SU-DHL-6 (cell line): Measurements from ENCODE around the gene RHOT2.

ENCODE experiments used
- H2AFZ ChIP-seq: fragments of 200-600 bp; sonication (generic); 2 replicates; pipeline ENCODE4 v1.6.1; 2014; ENCODE audit warnings: low read depth, mild to moderate bottlenecking, moderate library complexity, mixed read lengths, antibody characterized with exemption, low read length; ENCODE audit not compliant: severe bottlenecking
- H3F3A ChIP-seq: fragments of 200-600 bp; shearing (Covaris generic); 2 replicates; pipeline ENCODE4 v1.6.0; 2016; ENCODE audit warnings: antibody characterized with exemption, mild to moderate bottlenecking; ENCODE audit not compliant: insufficient read depth
- H3K27ac ChIP-seq: fragments of 200-600 bp; sonication (generic); 2 replicates; pipeline ENCODE4 v1.5.1; 2016; ENCODE audit warnings: low read depth, mild to moderate bottlenecking, low read length, moderate library complexity, mixed read lengths
- H3K27me3 ChIP-seq: fragments of 200-600 bp; sonication (generic), shearing (Covaris generic); 2 replicates; pipeline ENCODE4 v1.6.0; 2014; ENCODE audit warnings: mild to moderate bottlenecking, low read length
- H3K36me3 ChIP-seq: fragments of 200-600 bp; sonication (generic); 2 replicates; pipeline ENCODE4 v1.6.1; 2014; ENCODE audit warnings: mild to moderate bottlenecking, low read length, mixed read lengths
- H3K4me2 ChIP-seq: fragments of 300-600, 200-600 bp; shearing (Covaris generic), sonication (generic); 2 replicates; pipeline ENCODE4 v1.6.0; 2014; ENCODE audit warnings: low read length, low read depth, mild to moderate bottlenecking; ENCODE audit not compliant: poor library complexity, severe bottlenecking
- H3K4me3 ChIP-seq: fragments of 200-600 bp; sonication (generic); 2 replicates; pipeline ENCODE4 v1.5.1; 2014; ENCODE audit warnings: antibody characterized with exemption, low read length, mild to moderate bottlenecking, mixed read lengths; ENCODE audit not compliant: insufficient read depth, poor library complexity, severe bottlenecking
- H3K79me2 ChIP-seq: fragments of 200-600 bp; sonication (generic); 2 replicates; pipeline ENCODE4 v1.6.1; 2014; ENCODE audit warnings: mild to moderate bottlenecking, low read length, moderate library complexity; ENCODE audit not compliant: insufficient read depth
- H3K9ac ChIP-seq: fragments of 200-600 bp; sonication (generic); 2 replicates; pipeline ENCODE4 v1.7.0; 2014; ENCODE audit warnings: mild to moderate bottlenecking, low read length
- H3K9me2 ChIP-seq: fragments of 200-600 bp; sonication (generic); replicated peaks from 2 replicates; pipeline ENCODE4 v1.6.1; 2014; ENCODE audit warnings: low read length; ENCODE audit not compliant: insufficient read depth
- H3K9me3 ChIP-seq: fragments of 200-600 bp; sonication (generic); 2 replicates; pipeline ENCODE4 v1.6.1; 2014; ENCODE audit warnings: low read length, mixed read lengths; ENCODE audit not compliant: insufficient read depth
- H4K20me1 ChIP-seq: fragments of 200-600 bp; sonication (generic); 2 replicates; pipeline ENCODE4 v1.6.1; 2014; ENCODE audit warnings: low read depth, mild to moderate bottlenecking, antibody characterized with exemption, low read length, moderate library complexity, mixed read lengths
- EZH2phosphoT487 ChIP-seq: fragments of 200-600 bp; sonication (generic), shearing (Covaris generic); conservative IDR thresholded peaks from 2 replicates; pipeline ENCODE4 v1.6.1; 2018; ENCODE audit warnings: mild to moderate bottlenecking, antibody characterized with exemption, low read length, moderate library complexity, mixed read lengths
- TF ChIP-seq, protein P1 (sequence below): fragments of 200-600 bp; sonication (generic); IDR thresholded peaks from one replicate; pipeline ENCODE4 v1.5.1; 2017; ENCODE audit warnings: antibody characterized with exemption, mild to moderate bottlenecking, low read length, moderate library complexity; ENCODE audit not compliant: insufficient read depth, poor library complexity, severe bottlenecking

The RHOT2 gene

GRCh38 chr16:667113-667779, 686 bp upstream of the RHOT2 start:
- peak overlapping the region; percentile 96 for H3K9ac ChIP-seq
- no peaks in the 10 kb centered on the region for H3K36me3 ChIP-seq
- H4K20me1 ChIP-seq = no peaks in the 10 kb centered on the region
- TF ChIP-seq, protein P1, sequence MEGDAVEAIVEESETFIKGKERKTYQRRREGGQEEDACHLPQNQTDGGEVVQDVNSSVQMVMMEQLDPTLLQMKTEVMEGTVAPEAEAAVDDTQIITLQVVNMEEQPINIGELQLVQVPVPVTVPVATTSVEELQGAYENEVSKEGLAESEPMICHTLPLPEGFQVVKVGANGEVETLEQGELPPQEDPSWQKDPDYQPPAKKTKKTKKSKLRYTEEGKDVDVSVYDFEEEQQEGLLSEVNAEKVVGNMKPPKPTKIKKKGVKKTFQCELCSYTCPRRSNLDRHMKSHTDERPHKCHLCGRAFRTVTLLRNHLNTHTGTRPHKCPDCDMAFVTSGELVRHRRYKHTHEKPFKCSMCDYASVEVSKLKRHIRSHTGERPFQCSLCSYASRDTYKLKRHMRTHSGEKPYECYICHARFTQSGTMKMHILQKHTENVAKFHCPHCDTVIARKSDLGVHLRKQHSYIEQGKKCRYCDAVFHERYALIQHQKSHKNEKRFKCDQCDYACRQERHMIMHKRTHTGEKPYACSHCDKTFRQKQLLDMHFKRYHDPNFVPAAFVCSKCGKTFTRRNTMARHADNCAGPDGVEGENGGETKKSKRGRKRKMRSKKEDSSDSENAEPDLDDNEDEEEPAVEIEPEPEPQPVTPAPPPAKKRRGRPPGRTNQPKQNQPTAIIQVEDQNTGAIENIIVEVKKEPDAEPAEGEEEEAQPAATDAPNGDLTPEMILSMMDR = no peak
- TF ChIP-seq EZH2phosphoT487 = no peak
- H3K27ac ChIP-seq = no peak overlapping the region
- H3F3A ChIP-seq = no peaks in the 10 kb centered on the region
- no peak overlapping the region for H3K4me3 ChIP-seq
- H3K79me2 ChIP-seq = peaks cover 8% of the 10 kb centered on the region; the same call in 1 of the 2 replicates
- peak overlapping the region; percentile 26 for H3K4me2 ChIP-seq
- H3K9me2 ChIP-seq = no peaks in the 10 kb centered on the region
- H3K9me3 ChIP-seq = no peaks in the 10 kb centered on the region
- no peak overlapping the region for H2AFZ ChIP-seq
- H3K27me3 ChIP-seq = no peaks in the 10 kb centered on the region

DNA sequence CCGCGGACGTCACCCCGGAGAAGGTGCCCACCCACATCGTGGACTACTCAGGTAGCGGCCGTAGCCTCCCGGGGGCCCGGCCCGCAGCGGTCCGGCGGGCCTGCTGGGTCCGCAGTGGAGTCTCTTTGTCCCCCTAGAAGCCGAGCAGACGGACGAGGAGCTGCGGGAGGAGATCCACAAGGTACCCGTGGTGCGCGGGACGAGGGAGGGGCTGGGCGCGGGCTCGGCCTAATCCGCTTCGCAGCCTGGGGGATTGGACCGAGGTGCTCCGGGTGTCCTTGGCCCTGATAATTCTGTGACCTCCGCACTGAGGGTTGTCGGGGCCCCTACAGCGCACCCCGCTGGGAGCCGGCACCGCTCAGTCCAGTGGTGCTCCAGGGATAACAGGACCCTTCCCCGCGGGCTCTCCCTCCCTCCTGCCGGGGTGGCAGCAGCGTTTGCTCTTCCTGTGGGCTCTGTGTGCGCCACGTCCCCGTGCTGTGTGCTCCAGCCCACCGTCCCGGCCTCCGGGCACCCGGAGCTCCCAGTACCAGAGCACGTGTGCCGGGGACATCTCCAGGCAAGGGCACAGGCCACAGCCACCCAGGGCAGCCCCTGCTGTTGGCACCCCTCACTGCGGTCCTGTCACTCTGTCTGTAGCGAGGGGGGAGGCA, 713 bp downstream of the RHOT2 start:
- H3K27me3 ChIP-seq = no peaks in the 10 kb centered on the region
- no peaks in the 10 kb centered on the region for H4K20me1 ChIP-seq
- no peaks in the 10 kb centered on the region for H3K9me3 ChIP-seq
- peaks cover 8% of the 10 kb centered on the region; the same call in 1 of the 2 replicates for H3K79me2 ChIP-seq
- no peaks in the 10 kb centered on the region for H3F3A ChIP-seq
- peak overlapping the region; percentile 96 for H3K9ac ChIP-seq
- H2AFZ ChIP-seq = peak overlapping the region; percentile 44
- H3K27ac ChIP-seq = peak overlapping the region; percentile 45
- peak overlapping the region; percentile 88 for H3K4me3 ChIP-seq
- H3K36me3 ChIP-seq = no peaks in the 10 kb centered on the region
- TF ChIP-seq EZH2phosphoT487 = no peak
- TF ChIP-seq, protein P1 = no peak
- H3K4me2 ChIP-seq = peak overlapping the region; percentile 65
- H3K9me2 ChIP-seq = no peaks in the 10 kb centered on the region

DNA sequence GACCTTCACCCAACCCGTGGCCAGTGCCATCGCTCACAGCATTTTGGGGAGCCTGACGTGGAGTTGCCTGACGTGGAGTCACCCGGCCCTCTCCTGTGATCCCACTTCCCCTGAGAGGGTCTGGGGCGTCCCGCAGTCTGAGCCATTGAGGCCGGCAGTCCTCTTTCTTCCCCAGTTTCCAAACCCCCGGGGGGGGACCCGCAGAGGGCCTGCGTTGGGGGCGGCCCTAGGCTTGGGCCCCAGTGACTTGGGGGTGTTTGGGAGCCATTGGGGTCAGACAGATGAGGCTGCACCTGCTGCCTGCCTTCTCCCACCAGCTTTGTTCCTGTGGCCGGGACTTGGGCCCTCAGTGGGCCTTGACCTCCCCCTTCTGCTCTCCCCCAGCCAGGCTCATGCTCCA, 1.7 kb downstream of the RHOT2 start:
- Histone ChIP-seq H3F3A (no peaks in the 10 kb centered on the region), H3K4me2 (peak overlapping the region; percentile 65), H3K9me3 (no peaks in the 10 kb centered on the region), H3K4me3 (no peak overlapping the region), H4K20me1 (no peaks in the 10 kb centered on the region), H2AFZ (no peak overlapping the region), H3K9ac (no peak overlapping the region), H3K27me3 (no peaks in the 10 kb centered on the region), H3K27ac (no peak overlapping the region), H3K9me2 (no peaks in the 10 kb centered on the region), H3K36me3 (no peaks in the 10 kb centered on the region), H3K79me2 (peaks cover 8% of the 10 kb centered on the region; the same call in 1 of the 2 replicates)
- TF ChIP-seq, protein P1 = no peak
- no peak for TF ChIP-seq EZH2phosphoT487
